ENCODE results near the gene KIT. TPM values are rescaled to one million over a fixed set of nuclear protein-coding genes. Genes with fewer than 3 reads are reported as not detected.

Gene KIT
- total and polyA plus RNA-seq, 2 of the 13 experiments (the other 11 are each of a cell fraction or from before 2014, with no cell fraction given): not detected

GRCh38 chr4:54719378-54719777 lies 61.6 kb downstream of the KIT start:
- DNase-seq (ENCODE audit: low spot score) (no peak), ATAC-seq (no peak), FAIRE-seq (no peak)
- H3K27me3 ChIP-seq (ENCODE audit: control insufficient read depth in 1 of 2, insufficient read depth in 2 of 2, low read length in 2 of 2): peaks cover 0 to 3% of the 10 kb centered on the region in 2 experiments; a peak in 1 of 5 replicates
- H2AFZ ChIP-seq (ENCODE audit: low read length): no peak overlapping the region
- no peak for TF ChIP-seq ZFP82 (CRISPR knock-in tag; IDR thresholded peaks at IDR 0.05; ENCODE audit: borderline replicate concordance)
- WGBS (ENCODE audit: low lambda C conversion rate): 65% methylated on average over 3 of the region's 3 CpGs
- H4K20me1 ChIP-seq (ENCODE audit: insufficient read depth, low read length): no peaks in the 10 kb centered on the region
- no peak overlapping the region for H3K4me3 ChIP-seq (replicated peaks in 1 of 3; ENCODE audit: insufficient read depth in 1 of 3, low read depth in 2 of 3, low read length in 3 of 3)
- no TSS peak for BruUV-seq (replicated peaks)
- no peak overlapping the region for H3K27ac ChIP-seq (ENCODE audit: extremely low read length, insufficient read depth, low read length)
- no peaks in the 10 kb centered on the region for H3K4me1 ChIP-seq (ENCODE audit: insufficient read depth, low read length)
- H3K9me3 ChIP-seq (ENCODE audit: low read length): no peaks in the 10 kb centered on the region
- intact Hi-C loops (cut with micrococcal nuclease; ENCODE audit: unreplicated experiment): no loop called here
- H3K4me2 ChIP-seq (ENCODE audit: low read depth, low read length): no peak overlapping the region
- in situ Hi-C loops (cut with HindIII; ENCODE audit: extremely low pct_ligation_motif_present, low pct_unique_long_range_greater_than_20kb): no loop called here
- H3K36me3 ChIP-seq (replicated peaks in 1 of 2; ENCODE audit: control insufficient read depth in 1 of 2, insufficient read depth in 2 of 2, low read length in 2 of 2): no peaks in the 10 kb centered on the region
- POLR2A ChIA-PET: no interaction called here
- no peak overlapping the region for H3K9ac ChIP-seq (ENCODE audit: insufficient read depth, low read depth, low read length)
- CTCF ChIA-PET (ENCODE audit: low intra/inter-chr PET ratio, low total read pairs): no interaction called here
- H3K79me2 ChIP-seq (ENCODE audit: insufficient read depth, low read length): no peaks in the 10 kb centered on the region

- intact Hi-C loops (cut with micrococcal nuclease; ENCODE audit: unreplicated experiment): no loop called here
- Histone ChIP-seq H3K27ac (ENCODE audit: extremely low read length, insufficient read depth, low read length) (no peak overlapping the region), H3K4me2 (ENCODE audit: low read depth, low read length) (no peak overlapping the region), H3K79me2 (ENCODE audit: insufficient read depth, low read length) (no peaks in the 10 kb centered on the region), H2AFZ (ENCODE audit: low read length) (no peak overlapping the region), H3K27me3 (ENCODE audit: control insufficient read depth in 1 of 2, insufficient read depth in 2 of 2, low read length in 2 of 2) (peaks cover 0 to 6% of the 10 kb centered on the region in 2 experiments; a peak in 1 of 5 replicates), H4K20me1 (ENCODE audit: insufficient read depth, low read length) (no peaks in the 10 kb centered on the region), H3K4me3 (replicated peaks in 1 of 3; ENCODE audit: insufficient read depth in 1 of 3, low read depth in 2 of 3, low read length in 3 of 3) (no peak overlapping the region), H3K4me1 (ENCODE audit: insufficient read depth, low read length) (no peaks in the 10 kb centered on the region), H3K9ac (ENCODE audit: insufficient read depth, low read depth, low read length) (no peak overlapping the region), H3K36me3 (replicated peaks in 1 of 2; ENCODE audit: control insufficient read depth in 1 of 2, insufficient read depth in 2 of 2, low read length in 2 of 2) (no peaks in the 10 kb centered on the region), H3K9me3 (ENCODE audit: low read length) (no peaks in the 10 kb centered on the region)
- WGBS (ENCODE audit: low lambda C conversion rate): 21% methylated on average over 3 of the region's 3 CpGs
- CTCF ChIA-PET (ENCODE audit: low intra/inter-chr PET ratio, low total read pairs): no interaction called here
- ATAC-seq (no peak), DNase-seq (ENCODE audit: low spot score) (no peak), FAIRE-seq (no peak)
- POLR2A ChIA-PET: no interaction called here
- no TSS peak for BruUV-seq (replicated peaks)
- in situ Hi-C loops (cut with HindIII; ENCODE audit: extremely low pct_ligation_motif_present, low pct_unique_long_range_greater_than_20kb): no loop called here
- TF ChIP-seq ARID3A (IDR thresholded peaks at IDR 0.05; ENCODE audit: low read depth, low read length) (no peak), HMGXB4 (CRISPR knock-in tag; IDR thresholded peaks at IDR 0.05; ENCODE audit: borderline replicate concordance in 1 of 2, low read depth in 1 of 2) (no peak), ZNF850 (CRISPR knock-in tag; conservative IDR thresholded peaks at IDR 0.05) (no peak), ATAD3A (CRISPR knock-in tag; IDR thresholded peaks at IDR 0.05) (no peak), ZNF652 (CRISPR knock-in tag; IDR thresholded peaks at IDR 0.05; ENCODE audit: borderline replicate concordance, low read depth) (no peak), CEBPG (CRISPR knock-in tag; IDR thresholded peaks at IDR 0.05) (no peak), KDM6A (CRISPR knock-in tag; IDR thresholded peaks at IDR 0.05; ENCODE audit: low read depth) (no peak), ZNF18 (CRISPR knock-in tag; IDR thresholded peaks at IDR 0.05; ENCODE audit: insufficient replicate concordance) (no peak), ZNF580 (CRISPR knock-in tag; IDR thresholded peaks at IDR 0.05; ENCODE audit: borderline replicate concordance, low read depth) (no peak), ZBTB3 (CRISPR knock-in tag; IDR thresholded peaks at IDR 0.05; ENCODE audit: borderline replicate concordance, low read depth) (no peak), ZNF331 (CRISPR knock-in tag; IDR thresholded peaks at IDR 0.05) (no peak), ZMAT3 (CRISPR knock-in tag; conservative IDR thresholded peaks at IDR 0.05) (no peak), RFX3 (CRISPR knock-in tag; IDR thresholded peaks at IDR 0.05) (no peak)
These were observed 65.5 kb downstream of the KIT start for GRCh38 chr4:54723220-54723619.

All from HepG2 (cell line).